HG03439 (cell line): Measurements from ENCODE around the gene PTPRN2.

Experiments
- ATAC-seq: cut with Tn5 transposase; IDR thresholded peaks from one replicate; pipeline ENCODE4 v1.9.1; 2021; ENCODE audit warnings: mild to moderate bottlenecking, moderate library complexity; ENCODE audit not compliant: unreplicated experiment

The PTPRN2 gene

GRCh38 chr7:158027646-158028045 is 560.0 kb downstream of the PTPRN2 start:
- no peak for ATAC-seq

GRCh38 chr7:158026636-158027265 is 560.9 kb downstream of the PTPRN2 start:
- ATAC-seq: no peak

- ATAC-seq: no peak
Observed at GRCh38 chr7:158025686-158026600, 561.7 kb downstream of the PTPRN2 start.

- ATAC-seq: no peak
Observed at GRCh38 chr7:158024881-158025280, 562.7 kb downstream of the PTPRN2 start.

GRCh38 chr7:158024351-158024715 is 563.3 kb downstream of the PTPRN2 start:
- no peak for ATAC-seq

- ATAC-seq: no peak
Observed at GRCh38 chr7:158023681-158024350, 563.8 kb downstream of the PTPRN2 start.

GRCh38 chr7:158023157-158023556 is 564.5 kb downstream of the PTPRN2 start:
- no peak for ATAC-seq

GRCh38 chr7:158022601-158023000 is 565.0 kb downstream of the PTPRN2 start:
- ATAC-seq: no peak

- ATAC-seq: no peak
Observed at GRCh38 chr7:158021836-158022235, 565.8 kb downstream of the PTPRN2 start.

- ATAC-seq: no peak
Observed at GRCh38 chr7:158020706-158021095, 566.9 kb downstream of the PTPRN2 start.

GRCh38 chr7:158019726-158020705 is 567.6 kb downstream of the PTPRN2 start:
- ATAC-seq: no peak

- ATAC-seq: no peak
Observed at GRCh38 chr7:158018971-158019645, 568.5 kb downstream of the PTPRN2 start.

- ATAC-seq: no peak
Observed at GRCh38 chr7:158018098-158018762, 569.4 kb downstream of the PTPRN2 start.

GRCh38 chr7:158017111-158018097 is 570.2 kb downstream of the PTPRN2 start:
- ATAC-seq: no peak

- ATAC-seq: no peak
Observed at GRCh38 chr7:158016180-158017097, 571.2 kb downstream of the PTPRN2 start.

- ATAC-seq: no peak
Observed at GRCh38 chr7:158015403-158016179, 572.0 kb downstream of the PTPRN2 start.
